ENCODE results near the gene SCN8A.
A peak's percentile ranks its signal among the peaks of the same experiment; 100 is the strongest.
"Not testable (repeated sequence)": the region's sequence is repeated elsewhere in the genome, so short reads cannot be mapped to it uniquely, and the experiment has no call there.

The SCN8A gene

GRCh38 chr12:51818566-51819300 is 227.7 kb downstream of the SCN8A start:
- DNase-seq: no peak

- DNase-seq: no peak
Observed at GRCh38 chr12:51819736-51820525, 228.9 kb downstream of the SCN8A start.

GRCh38 chr12:51820526-51821439 is 229.8 kb downstream of the SCN8A start:
- peak; percentile 84 to 85 for DNase-seq

GRCh38 chr12:51821440-51822260 is 230.6 kb downstream of the SCN8A start:
- DNase-seq: peak in 1 of 2 donors; percentile 54

GRCh38 chr12:51822261-51822616 is 231.2 kb downstream of the SCN8A start:
- no peak for DNase-seq

- DNase-seq: no peak
Observed at GRCh38 chr12:51822956-51823355, 231.9 kb downstream of the SCN8A start.

- no peak for DNase-seq
Observed at GRCh38 chr12:51823875-51824565, 233.0 kb downstream of the SCN8A start.

- DNase-seq: no peak
Observed at GRCh38 chr12:51825216-51825615, 234.2 kb downstream of the SCN8A start.

GRCh38 chr12:51826881-51827280 is 235.8 kb downstream of the SCN8A start:
- no peak for DNase-seq

- DNase-seq: peak; percentile 69 to 70
Observed at GRCh38 chr12:51827925-51828818, 237.1 kb downstream of the SCN8A start.

GRCh38 chr12:51829011-51829481 is 238.0 kb downstream of the SCN8A start:
- no peak for DNase-seq

GRCh38 chr12:51829641-51830040 is 238.6 kb downstream of the SCN8A start:
- no peak for DNase-seq

GRCh38 chr12:51831817-51832216 is 240.8 kb downstream of the SCN8A start:
- DNase-seq: not testable (repeated sequence)

GRCh38 chr12:51832354-51833107 is 241.5 kb downstream of the SCN8A start:
- no peak for DNase-seq

- no peak for DNase-seq
Observed at GRCh38 chr12:51833448-51834227, 242.6 kb downstream of the SCN8A start.

GRCh38 chr12:51834411-51834810 is 243.4 kb downstream of the SCN8A start:
- DNase-seq: no peak

GRCh38 chr12:51836041-51836826 is 245.2 kb downstream of the SCN8A start:
- DNase-seq: no peak

- DNase-seq: no peak
Observed at GRCh38 chr12:51836827-51837173, 245.8 kb downstream of the SCN8A start.
